Choroid plexus epithelial cell (primary cell): ENCODE data around the gene MT1F.
"Not testable (repeated sequence)": the region's sequence is repeated elsewhere in the genome, so short reads cannot be mapped to it uniquely, and the experiment has no call there.

ENCODE experiments used
- DNase-seq: peaks from one replicate; pipeline ENCODE4 v3.0.0-alpha.2; 2010; ENCODE audit warnings: low read depth
- H3K4me3 ChIP-seq: 2 replicates; pipeline ENCODE4 v1.5.1; 2011; ENCODE audit warnings: low read depth, mild to moderate bottlenecking, control low read depth, low read length, moderate library complexity
- TF ChIP-seq, protein P1 (sequence below): conservative IDR thresholded peaks from 2 replicates; pipeline ENCODE4 v1.5.1; 2011; ENCODE audit warnings: low read depth, mild to moderate bottlenecking, control low read depth, inconsistent platforms, low read length, moderate library complexity

MT1F gene

DNA sequence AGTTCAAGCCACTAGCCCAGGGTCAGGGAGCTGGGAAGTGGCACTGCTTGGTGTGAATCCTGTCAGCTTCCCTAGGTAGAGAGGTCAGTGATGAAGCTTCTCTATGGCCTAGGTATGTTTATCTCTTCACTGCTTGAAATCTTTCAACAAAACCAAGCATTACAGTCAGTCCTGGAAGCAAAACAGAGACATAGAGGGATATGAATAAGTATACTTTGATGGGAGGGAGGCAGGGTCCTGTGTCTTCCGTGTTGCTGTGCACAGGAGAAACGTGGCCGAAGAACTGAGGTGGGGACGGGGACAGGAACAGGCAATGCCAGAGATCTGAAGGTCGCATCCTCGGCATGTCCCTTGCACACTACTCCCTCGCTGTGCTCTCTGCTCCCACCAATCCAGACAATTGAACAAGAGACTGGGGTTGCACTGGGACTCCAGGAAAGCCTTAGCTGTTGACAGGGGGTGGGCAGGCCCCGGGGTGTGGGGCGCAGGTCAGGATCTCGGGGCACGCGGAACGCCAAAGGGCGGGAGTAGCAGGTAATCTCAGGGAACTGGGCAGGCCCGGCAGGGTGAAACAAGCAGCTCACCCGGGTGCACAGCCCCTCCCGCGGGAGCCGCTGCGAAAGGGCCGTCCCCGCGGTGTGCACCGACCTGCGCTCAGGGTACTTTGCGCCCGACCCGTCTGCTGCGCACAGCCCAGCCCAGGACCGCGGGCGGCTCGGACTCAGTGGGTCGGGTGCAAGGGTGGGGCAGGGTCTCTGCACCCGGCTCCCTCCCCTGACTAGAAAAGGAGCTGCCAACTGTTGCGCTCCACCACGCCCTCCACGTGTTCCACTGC, 11.5 kb downstream of the MT1F start, which contains the start of gene MT1H:
TSS of gene MT1H (plus strand) at position 810 of the 835 bp plus-strand sequence. CDS start 71 bp downstream, outside the sequence.
- H3K4me3 ChIP-seq: no peak within 1 kb of the TSS
- TF ChIP-seq, protein P1, sequence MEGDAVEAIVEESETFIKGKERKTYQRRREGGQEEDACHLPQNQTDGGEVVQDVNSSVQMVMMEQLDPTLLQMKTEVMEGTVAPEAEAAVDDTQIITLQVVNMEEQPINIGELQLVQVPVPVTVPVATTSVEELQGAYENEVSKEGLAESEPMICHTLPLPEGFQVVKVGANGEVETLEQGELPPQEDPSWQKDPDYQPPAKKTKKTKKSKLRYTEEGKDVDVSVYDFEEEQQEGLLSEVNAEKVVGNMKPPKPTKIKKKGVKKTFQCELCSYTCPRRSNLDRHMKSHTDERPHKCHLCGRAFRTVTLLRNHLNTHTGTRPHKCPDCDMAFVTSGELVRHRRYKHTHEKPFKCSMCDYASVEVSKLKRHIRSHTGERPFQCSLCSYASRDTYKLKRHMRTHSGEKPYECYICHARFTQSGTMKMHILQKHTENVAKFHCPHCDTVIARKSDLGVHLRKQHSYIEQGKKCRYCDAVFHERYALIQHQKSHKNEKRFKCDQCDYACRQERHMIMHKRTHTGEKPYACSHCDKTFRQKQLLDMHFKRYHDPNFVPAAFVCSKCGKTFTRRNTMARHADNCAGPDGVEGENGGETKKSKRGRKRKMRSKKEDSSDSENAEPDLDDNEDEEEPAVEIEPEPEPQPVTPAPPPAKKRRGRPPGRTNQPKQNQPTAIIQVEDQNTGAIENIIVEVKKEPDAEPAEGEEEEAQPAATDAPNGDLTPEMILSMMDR: no peak
- DNase-seq: no peak

DNA sequence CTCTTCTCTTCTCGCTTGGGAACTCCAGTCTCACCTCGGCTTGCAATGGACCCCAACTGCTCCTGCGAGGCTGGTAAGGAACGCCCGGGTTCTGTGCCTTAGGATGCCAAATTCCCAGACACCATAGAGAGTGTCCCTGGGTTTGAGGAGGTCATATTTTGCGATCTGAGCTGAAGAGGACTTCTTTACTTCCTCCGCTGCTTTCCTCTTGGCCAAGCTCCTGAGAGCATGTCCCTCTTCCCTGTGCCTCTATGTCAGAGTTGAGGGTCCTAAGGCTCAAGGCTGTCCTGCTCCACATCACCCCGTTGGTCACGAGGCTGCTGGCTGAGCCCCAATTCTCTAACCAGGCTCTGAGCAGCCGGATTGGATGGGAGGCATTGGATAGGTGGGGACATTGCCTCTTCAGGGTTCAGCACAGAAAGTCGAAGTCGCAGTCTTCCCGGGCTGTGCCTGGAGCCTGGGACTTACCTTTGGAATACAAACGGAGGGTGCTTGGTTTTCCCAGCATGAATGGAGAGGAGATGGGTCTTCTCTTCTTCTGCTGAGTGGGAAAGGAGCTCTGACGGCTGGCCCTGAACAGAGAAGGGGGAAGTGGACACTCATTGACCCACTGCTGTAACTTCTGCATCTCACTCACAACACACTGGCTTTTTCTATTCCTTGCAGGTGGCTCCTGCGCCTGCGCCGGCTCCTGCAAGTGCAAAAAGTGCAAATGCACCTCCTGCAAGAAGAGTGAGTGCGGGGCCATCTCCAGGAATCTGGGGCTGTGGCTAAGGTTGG, 12.3 kb downstream of the MT1F start:
- TF ChIP-seq, protein P1: no peak
- H3K4me3 ChIP-seq: no peak overlapping the region
- no peak for DNase-seq

DNA sequence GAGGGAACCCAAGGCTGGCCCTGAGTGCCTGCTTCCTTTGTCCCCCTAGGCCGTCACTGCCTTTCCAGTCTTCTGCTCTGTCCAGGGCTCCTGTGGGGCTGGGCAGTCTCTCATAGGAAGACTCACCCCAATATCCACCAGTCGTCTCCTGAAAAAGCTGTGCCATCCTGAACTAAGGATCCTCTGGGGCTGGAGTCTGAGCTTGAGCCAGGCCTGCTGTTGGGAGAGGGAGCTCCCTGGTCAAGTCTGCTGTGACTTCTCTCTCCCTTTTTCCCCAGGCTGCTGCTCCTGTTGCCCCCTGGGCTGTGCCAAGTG, 12.8 kb downstream of the MT1F start:
- DNase-seq: no peak
- no peak overlapping the region for H3K4me3 ChIP-seq
- TF ChIP-seq, protein P1: no peak

DNA sequence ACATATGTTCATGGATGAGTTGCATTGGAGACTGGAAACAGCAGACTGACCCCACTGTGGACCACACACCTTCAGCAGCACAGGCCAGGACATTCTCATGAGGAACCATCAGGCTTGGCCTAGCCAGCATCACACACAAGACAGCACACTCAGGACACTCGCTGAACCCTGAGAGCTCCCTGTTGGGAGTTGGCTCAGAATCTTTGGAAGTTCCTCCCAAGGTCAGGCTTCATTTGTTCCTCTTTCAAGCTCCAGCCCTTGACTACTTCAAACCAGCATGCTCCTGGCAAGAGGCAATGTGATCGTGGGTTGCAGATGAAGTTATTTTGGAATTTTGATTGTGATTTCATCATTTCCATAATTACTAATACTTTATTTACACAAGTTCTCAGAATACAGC, 13.9 kb downstream of the MT1F start:
- H3K4me3 ChIP-seq, DNase-seq: not testable (repeated sequence)

DNA sequence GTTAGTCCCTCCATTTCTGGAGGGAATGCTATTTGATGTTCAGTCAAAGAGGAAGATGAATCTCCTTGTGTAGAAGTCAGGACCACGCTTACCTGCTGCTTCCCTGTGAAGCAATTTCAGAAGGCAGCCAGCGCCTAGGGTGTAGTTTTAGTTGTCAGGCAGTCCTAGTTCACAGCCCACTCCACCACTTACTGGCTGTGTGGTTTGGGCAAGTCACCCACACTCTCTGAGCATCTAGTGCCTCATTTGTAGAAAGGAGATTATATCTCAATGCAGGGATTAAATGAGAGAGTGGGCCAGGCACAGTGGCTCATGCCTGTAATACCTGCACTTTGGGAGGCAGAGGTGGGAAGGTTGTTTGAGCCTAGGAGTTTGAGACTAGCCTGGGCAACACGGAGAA, 14.4 kb downstream of the MT1F start:
- DNase-seq, H3K4me3 ChIP-seq: not testable (repeated sequence)

DNA sequence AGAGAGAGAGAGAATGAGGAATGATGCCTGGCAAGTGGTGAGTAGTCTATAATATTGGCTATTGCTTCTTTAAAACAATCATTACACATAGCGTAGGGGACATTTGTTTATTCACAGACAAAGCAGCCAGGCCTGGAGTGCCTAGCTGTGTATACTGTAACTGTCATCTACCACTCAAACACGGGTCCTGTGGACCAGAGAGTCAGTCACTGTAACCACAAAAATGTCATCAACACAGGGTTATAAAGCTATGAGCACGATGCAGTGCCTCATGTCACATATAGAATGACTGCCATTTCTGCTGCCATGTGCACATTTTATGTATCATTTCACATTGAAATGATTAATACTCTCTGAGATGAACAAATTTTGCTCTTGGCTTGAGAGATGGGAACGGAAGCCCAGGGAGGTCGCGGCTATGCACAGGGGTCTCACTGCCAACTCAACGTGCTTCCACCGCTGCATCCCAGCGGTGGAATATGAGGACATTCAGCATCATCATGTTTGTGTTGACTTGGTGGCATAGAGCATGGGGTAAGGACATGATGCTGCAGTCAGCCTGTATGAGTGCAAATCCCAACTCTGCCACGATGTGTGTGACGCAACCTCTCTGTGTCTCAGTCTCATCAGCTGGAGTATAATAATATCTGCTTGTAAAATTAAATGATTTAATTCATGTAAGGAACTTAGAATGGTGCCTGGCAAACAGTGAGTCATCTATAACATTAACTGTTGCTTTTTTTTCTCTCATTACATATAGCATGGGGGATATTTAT, 15.2 kb downstream of the MT1F start:
- no peak overlapping the region for H3K4me3 ChIP-seq
- TF ChIP-seq, protein P1: no peak
- DNase-seq: no peak

DNA sequence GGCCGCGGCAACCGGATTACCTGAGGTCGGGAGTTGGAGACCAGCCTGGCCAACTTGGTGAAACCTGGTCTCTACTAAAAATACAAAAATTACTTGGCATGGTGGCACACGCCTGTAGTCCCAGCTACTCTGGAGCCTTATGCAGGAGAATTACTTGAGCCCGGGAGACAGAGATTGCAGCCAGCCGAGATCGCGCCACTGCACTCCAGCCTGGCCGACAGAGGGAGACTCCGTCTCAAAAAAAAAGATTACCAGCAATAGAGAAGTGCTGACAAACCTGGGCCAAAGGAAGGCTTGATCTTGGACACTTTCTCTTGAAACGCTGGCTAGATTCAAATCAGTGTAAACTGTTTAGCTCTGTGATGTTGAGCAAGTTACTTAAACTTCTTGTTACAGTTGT, 16.2 kb downstream of the MT1F start:
- TF ChIP-seq, protein P1: peak; percentile 76

DNA sequence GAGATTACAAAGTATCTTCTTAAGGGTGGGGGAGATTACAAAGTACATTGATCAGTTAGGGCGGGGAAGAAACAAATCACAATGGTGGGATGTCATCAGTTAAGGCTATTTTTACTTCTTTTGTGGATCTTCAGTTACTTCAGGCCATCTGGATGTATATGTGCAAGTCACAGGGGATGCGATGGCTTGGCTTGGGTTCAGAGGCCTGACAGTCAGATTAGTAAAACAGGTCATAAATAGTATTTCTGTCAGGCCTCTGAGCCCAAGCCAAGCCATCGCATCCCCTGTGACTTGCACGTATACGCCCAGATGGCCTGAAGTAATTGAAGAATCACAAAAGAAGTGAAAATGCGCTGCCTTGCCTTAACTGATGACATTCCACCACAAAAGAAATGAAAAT, 16.8 kb downstream of the MT1F start:
- not testable (repeated sequence) for DNase-seq, H3K4me3 ChIP-seq

More for the DNA sequence above, 16.2 kb downstream of the MT1F start:
- DNase-seq: peak; percentile 58
- no peak overlapping the region for H3K4me3 ChIP-seq
